Measurements from ENCODE around the gene PLSCR1. TPM values are rescaled to one million over a fixed set of nuclear protein-coding genes. Genes with fewer than 3 reads are reported as not detected.

Gene PLSCR1
- total RNA-seq, 3 donors from 2014 or later (not counting 1 experiment from before 2014, with no cell fraction given), result 24.2 to 38.2 (median 35.2) TPM

DNA sequence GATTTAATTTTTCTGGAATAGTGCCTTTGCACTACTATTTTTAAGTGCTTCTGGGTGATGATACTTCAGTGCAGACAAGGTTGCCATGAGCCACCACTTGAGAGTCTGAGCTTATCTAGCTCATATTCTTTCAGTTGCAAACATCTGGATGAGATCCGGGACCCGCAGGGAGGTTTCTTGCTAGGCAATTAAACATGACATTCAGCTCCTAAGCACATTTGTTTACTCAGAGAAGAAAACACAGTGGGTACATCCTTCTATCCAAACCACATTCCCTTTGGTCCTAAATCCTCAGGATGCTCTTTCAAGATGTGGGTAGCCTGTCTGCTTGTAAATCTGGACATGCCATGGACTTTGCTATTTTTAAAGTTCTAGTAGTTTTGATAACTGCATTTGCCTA, 12.0 kb downstream of the PLSCR1 start:
- peaks cover 17% of the 10 kb centered on the region for H3K36me3 Mint-ChIP-seq
- H3K9me3 ChIP-seq (ENCODE audit: control insufficient read depth, insufficient read depth, low read length), result no peaks in the 10 kb centered on the region
- H3K27me3 ChIP-seq (ENCODE audit: control insufficient read depth, insufficient read depth, low read length), result no peaks in the 10 kb centered on the region
- H3K4me3 Mint-ChIP-seq, result no peak overlapping the region
- H3K27ac ChIP-seq (ENCODE audit: low read length), result no peak overlapping the region
- intact Hi-C loops (cut with micrococcal nuclease), result no loop called here
- WGBS (ENCODE audit: insufficient coverage), result 96% methylated on average over 2 of the region's 2 CpGs
- DNase-seq (no peak), ATAC-seq (no peak)
- peaks cover 17 to 28% of the 10 kb centered on the region in 2 donors for H3K4me1 Mint-ChIP-seq
- peaks cover 37% of the 10 kb centered on the region for H3K36me3 ChIP-seq (ENCODE audit: control insufficient read depth, insufficient read depth, low read length)
- no peaks in the 10 kb centered on the region for H3K27me3 Mint-ChIP-seq (ENCODE audit: low read depth in 2 of 2)
- no peak overlapping the region for H3K27ac Mint-ChIP-seq
- H3K9me3 Mint-ChIP-seq, result no peaks in the 10 kb centered on the region
- TF ChIP-seq, protein P1, sequence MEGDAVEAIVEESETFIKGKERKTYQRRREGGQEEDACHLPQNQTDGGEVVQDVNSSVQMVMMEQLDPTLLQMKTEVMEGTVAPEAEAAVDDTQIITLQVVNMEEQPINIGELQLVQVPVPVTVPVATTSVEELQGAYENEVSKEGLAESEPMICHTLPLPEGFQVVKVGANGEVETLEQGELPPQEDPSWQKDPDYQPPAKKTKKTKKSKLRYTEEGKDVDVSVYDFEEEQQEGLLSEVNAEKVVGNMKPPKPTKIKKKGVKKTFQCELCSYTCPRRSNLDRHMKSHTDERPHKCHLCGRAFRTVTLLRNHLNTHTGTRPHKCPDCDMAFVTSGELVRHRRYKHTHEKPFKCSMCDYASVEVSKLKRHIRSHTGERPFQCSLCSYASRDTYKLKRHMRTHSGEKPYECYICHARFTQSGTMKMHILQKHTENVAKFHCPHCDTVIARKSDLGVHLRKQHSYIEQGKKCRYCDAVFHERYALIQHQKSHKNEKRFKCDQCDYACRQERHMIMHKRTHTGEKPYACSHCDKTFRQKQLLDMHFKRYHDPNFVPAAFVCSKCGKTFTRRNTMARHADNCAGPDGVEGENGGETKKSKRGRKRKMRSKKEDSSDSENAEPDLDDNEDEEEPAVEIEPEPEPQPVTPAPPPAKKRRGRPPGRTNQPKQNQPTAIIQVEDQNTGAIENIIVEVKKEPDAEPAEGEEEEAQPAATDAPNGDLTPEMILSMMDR (IDR thresholded peaks at IDR 0.05), result no peak
- H3K4me3 ChIP-seq (ENCODE audit: low read length), result no peak overlapping the region
- H3K4me1 ChIP-seq (ENCODE audit: control insufficient read depth, insufficient read depth, low read length), result no peaks in the 10 kb centered on the region

DNA sequence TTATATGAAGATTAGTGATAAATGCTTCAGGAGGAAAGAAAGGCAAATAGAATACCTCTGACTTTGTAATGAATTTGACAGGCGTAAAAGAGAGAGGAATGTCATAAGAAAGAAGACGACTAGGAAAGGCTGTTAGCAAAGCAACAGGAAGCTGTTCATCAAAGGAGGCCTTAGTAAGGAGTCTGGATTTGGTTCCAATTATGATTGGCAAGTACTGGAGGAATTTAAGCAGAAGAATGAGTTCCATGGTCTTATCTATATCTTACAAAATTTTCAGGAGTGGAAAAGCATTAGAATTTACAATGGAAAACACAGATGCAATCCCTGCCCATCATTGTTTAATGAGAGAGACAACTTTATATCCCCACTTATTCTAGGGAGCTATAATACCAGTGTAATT, 13.8 kb downstream of the PLSCR1 start:
- H3K36me3 ChIP-seq (ENCODE audit: control insufficient read depth, insufficient read depth, low read length), result peaks cover 37% of the 10 kb centered on the region
- H3K4me3 ChIP-seq (ENCODE audit: low read length), result no peak overlapping the region
- ATAC-seq (no peak), DNase-seq (no peak)
- Mint-ChIP-seq H3K27me3 (ENCODE audit: low read depth in 2 of 2) (no peaks in the 10 kb centered on the region), H3K4me3 (no peak overlapping the region), H3K9me3 (no peaks in the 10 kb centered on the region), H3K36me3 (peaks cover 17% of the 10 kb centered on the region), H3K4me1 (peaks cover 6 to 16% of the 10 kb centered on the region in 2 donors), H3K27ac (no peak overlapping the region)
- TF ChIP-seq, protein P1 (IDR thresholded peaks at IDR 0.05), result no peak
- H3K4me1 ChIP-seq (ENCODE audit: control insufficient read depth, insufficient read depth, low read length), result no peaks in the 10 kb centered on the region
- H3K27me3 ChIP-seq (ENCODE audit: control insufficient read depth, insufficient read depth, low read length), result no peaks in the 10 kb centered on the region
- intact Hi-C loops (cut with micrococcal nuclease), result no loop called here
- no peaks in the 10 kb centered on the region for H3K9me3 ChIP-seq (ENCODE audit: control insufficient read depth, insufficient read depth, low read length)
- 93% methylated on average over 2 of the region's 2 CpGs for WGBS (ENCODE audit: insufficient coverage)
- no peak overlapping the region for H3K27ac ChIP-seq (ENCODE audit: low read length)

DNA sequence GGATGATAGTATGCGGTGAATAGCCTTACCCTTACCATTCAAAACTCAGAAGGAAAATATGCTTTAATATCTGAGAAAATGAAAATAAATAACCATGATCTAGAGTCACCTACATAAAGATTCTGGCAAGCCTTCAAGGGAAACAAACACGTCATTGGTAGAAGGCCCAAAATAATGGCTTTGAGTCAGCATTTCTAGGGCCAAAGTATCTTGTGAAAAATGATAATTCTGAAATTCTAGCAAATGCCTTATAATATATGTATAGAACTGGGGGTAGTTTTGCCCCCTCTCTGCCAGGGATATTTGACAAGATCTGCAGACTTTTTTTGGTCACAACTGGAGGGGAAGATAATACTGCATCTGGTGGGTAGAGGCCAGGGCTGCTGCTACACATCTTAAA, 15.4 kb downstream of the PLSCR1 start:
- Histone ChIP-seq H3K9me3 (ENCODE audit: control insufficient read depth, insufficient read depth, low read length) (no peaks in the 10 kb centered on the region), H3K4me1 (ENCODE audit: control insufficient read depth, insufficient read depth, low read length) (no peaks in the 10 kb centered on the region), H3K36me3 (ENCODE audit: control insufficient read depth, insufficient read depth, low read length) (peaks cover 45% of the 10 kb centered on the region), H3K27ac (ENCODE audit: low read length) (no peak overlapping the region), H3K27me3 (ENCODE audit: control insufficient read depth, insufficient read depth, low read length) (no peaks in the 10 kb centered on the region), H3K4me3 (ENCODE audit: low read length) (no peak overlapping the region)
- no peak for DNase-seq
- no peak for ATAC-seq
- TF ChIP-seq, protein P1 (IDR thresholded peaks at IDR 0.05), result no peak
- H3K9me3 Mint-ChIP-seq, result no peaks in the 10 kb centered on the region
- no peak overlapping the region for H3K27ac Mint-ChIP-seq
- no peaks in the 10 kb centered on the region for H3K27me3 Mint-ChIP-seq (ENCODE audit: low read depth in 2 of 2)
- intact Hi-C loops (cut with micrococcal nuclease), result no loop called here
- no peak overlapping the region for H3K4me3 Mint-ChIP-seq
- peaks cover 17% of the 10 kb centered on the region for H3K36me3 Mint-ChIP-seq
- H3K4me1 Mint-ChIP-seq, result peaks cover 0 to 10% of the 10 kb centered on the region in 2 donors
- WGBS (ENCODE audit: insufficient coverage), result 78% methylated on average over 1 of the region's 2 CpGs

DNA sequence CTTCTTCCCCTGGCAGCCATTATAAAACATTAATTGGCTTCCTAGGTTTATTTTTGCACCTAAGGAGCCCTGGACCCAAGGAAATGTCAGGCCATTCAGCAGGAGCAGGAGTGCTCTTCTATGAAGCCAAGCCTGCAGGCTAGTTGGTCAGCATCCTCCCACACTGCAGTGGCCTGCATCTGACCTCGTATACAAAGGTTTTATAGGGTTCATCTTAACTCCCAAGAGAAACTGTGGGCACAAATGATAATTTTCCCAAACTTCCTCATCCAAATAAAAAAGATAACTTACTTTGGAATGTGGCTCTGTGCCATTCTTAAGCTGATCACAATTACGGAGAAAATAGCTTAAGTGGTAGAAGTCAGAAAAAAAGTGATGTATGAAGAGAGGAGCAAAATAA, 19.4 kb downstream of the PLSCR1 start:
- TF ChIP-seq, protein P1 (IDR thresholded peaks at IDR 0.05), result no peak
- Histone ChIP-seq H3K9me3 (ENCODE audit: control insufficient read depth, insufficient read depth, low read length) (no peaks in the 10 kb centered on the region), H3K27ac (ENCODE audit: low read length) (no peak overlapping the region), H3K4me3 (ENCODE audit: low read length) (no peak overlapping the region), H3K27me3 (ENCODE audit: control insufficient read depth, insufficient read depth, low read length) (no peaks in the 10 kb centered on the region), H3K4me1 (ENCODE audit: control insufficient read depth, insufficient read depth, low read length) (no peaks in the 10 kb centered on the region), H3K36me3 (ENCODE audit: control insufficient read depth, insufficient read depth, low read length) (peaks cover 36% of the 10 kb centered on the region)
- no peaks in the 10 kb centered on the region for H3K27me3 Mint-ChIP-seq (ENCODE audit: low read depth in 2 of 2)
- no peaks in the 10 kb centered on the region for H3K9me3 Mint-ChIP-seq
- H3K4me1 Mint-ChIP-seq, result peaks cover 0 to 5% of the 10 kb centered on the region in 2 donors
- H3K36me3 Mint-ChIP-seq, result peaks cover 7% of the 10 kb centered on the region
- no peak for DNase-seq
- ATAC-seq, result no peak
- no peak overlapping the region for H3K27ac Mint-ChIP-seq
- intact Hi-C loops (cut with micrococcal nuclease), result no loop called here
- 98% methylated on average over 2 of the region's 2 CpGs for WGBS (ENCODE audit: insufficient coverage)
- H3K4me3 Mint-ChIP-seq, result no peak overlapping the region

Data from natural killer cell (primary cell).